ENCODE measurements around the gene WDR53. TPM values are rescaled to one million over a fixed set of nuclear protein-coding genes. Genes with fewer than 3 reads are reported as not detected.

The WDR53 gene
- total and polyA plus RNA-seq, 9 of the 15 experiments (the other 6 are each of a cell fraction or from before 2014, with no cell fraction given) = 13.0 to 34.5 (median 20.9) TPM

DNA sequence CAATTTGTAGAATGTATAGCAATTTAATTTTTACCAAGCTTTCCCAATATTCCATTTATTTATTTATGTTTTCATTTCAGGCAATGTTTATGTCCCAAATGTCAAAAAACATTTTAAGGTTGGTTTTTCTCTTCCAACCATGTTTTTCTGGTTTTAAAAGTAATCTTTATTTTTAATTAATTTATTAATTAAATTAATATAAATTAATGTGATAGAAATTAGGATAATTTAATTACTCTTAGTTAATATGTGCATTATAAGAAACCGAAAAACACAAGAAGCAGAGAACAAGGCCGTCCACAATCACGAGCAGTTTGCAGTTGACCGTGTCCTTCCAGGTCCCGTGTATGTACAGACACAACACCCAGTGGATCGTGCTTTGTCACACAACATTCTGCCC, 34.3 kb upstream of the WDR53 start:
- no peak for FAIRE-seq
- Histone ChIP-seq H3K36me3 (ENCODE audit: control insufficient read depth, insufficient read depth, low read length) (no peaks in the 10 kb centered on the region), H2AFZ (ENCODE audit: low read depth, low read length) (no peak overlapping the region), H3K4me3 (no peak overlapping the region), H3K27ac (ENCODE audit: extremely low read depth, low read depth, low read length) (no peak overlapping the region), H3K9ac (ENCODE audit: insufficient read depth in 1 of 2, low read depth in 2 of 2, low read length in 2 of 2) (no peak overlapping the region), H3K9me1 (ENCODE audit: control insufficient read depth, insufficient read depth, low read length) (no peaks in the 10 kb centered on the region), H3K9me3 (replicated peaks; ENCODE audit: control insufficient read depth, insufficient read depth, low read depth, low read length) (no peaks in the 10 kb centered on the region), H3K27me3 (ENCODE audit: control insufficient read depth in 2 of 2, insufficient read depth in 2 of 2, low read length in 2 of 2) (no peaks in the 10 kb centered on the region), H4K20me1 (replicated peaks; ENCODE audit: control insufficient read depth, insufficient read depth, low read length) (no peaks in the 10 kb centered on the region), H3K4me2 (ENCODE audit: insufficient read depth, low read length) (no peak overlapping the region), H3K79me2 (ENCODE audit: control insufficient read depth, insufficient read depth, low read length) (no peaks in the 10 kb centered on the region), H3K4me1 (replicated peaks in 1 of 2; ENCODE audit: control insufficient read depth in 2 of 2, insufficient read depth in 2 of 2, low read length in 2 of 2) (peaks cover 8 to 17% of the 10 kb centered on the region in 2 experiments; a peak in 4 of 5 replicates)
- no peak for DNase-seq (ENCODE audit: extremely low read depth in 1 of 4, low spot score in 3 of 4)
- TF ChIP-seq DIDO1 (tag; IDR thresholded peaks at IDR 0.05; ENCODE audit: low read depth) (no peak), ETS2 (tag; IDR thresholded peaks at IDR 0.05; ENCODE audit: borderline replicate concordance, poor library complexity, severe bottlenecking) (no peak), KAT2B (IDR thresholded peaks at IDR 0.05; ENCODE audit: low read depth, low read length) (no peak), ZFP36 (IDR thresholded peaks at IDR 0.05; ENCODE audit: low read depth, low read length, partially characterized antibody) (no peak), MTA3 (IDR thresholded peaks at IDR 0.05; ENCODE audit: borderline replicate concordance) (no peak), GABPA (tag; conservative IDR thresholded peaks at IDR 0.05; ENCODE audit: low read depth) (no peak), HOXB6 (CRISPR knock-in tag; IDR thresholded peaks at IDR 0.05; ENCODE audit: borderline replicate concordance) (no peak), RBM15 (IDR thresholded peaks at IDR 0.05; ENCODE audit: insufficient read depth, low read length) (no peak)
- TF ChIP-seq, protein P1, sequence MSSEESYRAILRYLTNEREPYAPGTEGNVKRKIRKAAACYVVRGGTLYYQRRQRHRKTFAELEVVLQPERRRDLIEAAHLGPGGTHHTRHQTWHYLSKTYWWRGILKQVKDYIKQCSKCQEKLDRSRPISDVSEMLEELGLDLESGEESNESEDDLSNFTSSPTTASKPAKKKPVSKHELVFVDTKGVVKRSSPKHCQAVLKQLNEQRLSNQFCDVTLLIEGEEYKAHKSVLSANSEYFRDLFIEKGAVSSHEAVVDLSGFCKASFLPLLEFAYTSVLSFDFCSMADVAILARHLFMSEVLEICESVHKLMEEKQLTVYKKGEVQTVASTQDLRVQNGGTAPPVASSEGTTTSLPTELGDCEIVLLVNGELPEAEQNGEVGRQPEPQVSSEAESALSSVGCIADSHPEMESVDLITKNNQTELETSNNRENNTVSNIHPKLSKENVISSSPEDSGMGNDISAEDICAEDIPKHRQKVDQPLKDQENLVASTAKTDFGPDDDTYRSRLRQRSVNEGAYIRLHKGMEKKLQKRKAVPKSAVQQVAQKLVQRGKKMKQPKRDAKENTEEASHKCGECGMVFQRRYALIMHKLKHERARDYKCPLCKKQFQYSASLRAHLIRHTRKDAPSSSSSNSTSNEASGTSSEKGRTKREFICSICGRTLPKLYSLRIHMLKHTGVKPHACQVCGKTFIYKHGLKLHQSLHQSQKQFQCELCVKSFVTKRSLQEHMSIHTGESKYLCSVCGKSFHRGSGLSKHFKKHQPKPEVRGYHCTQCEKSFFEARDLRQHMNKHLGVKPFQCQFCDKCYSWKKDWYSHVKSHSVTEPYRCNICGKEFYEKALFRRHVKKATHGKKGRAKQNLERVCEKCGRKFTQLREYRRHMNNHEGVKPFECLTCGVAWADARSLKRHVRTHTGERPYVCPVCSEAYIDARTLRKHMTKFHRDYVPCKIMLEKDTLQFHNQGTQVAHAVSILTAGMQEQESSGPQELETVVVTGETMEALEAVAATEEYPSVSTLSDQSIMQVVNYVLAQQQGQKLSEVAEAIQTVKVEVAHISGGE (CRISPR knock-in tag; IDR thresholded peaks at IDR 0.05) = no peak
- TF ChIP-seq, protein P2, sequence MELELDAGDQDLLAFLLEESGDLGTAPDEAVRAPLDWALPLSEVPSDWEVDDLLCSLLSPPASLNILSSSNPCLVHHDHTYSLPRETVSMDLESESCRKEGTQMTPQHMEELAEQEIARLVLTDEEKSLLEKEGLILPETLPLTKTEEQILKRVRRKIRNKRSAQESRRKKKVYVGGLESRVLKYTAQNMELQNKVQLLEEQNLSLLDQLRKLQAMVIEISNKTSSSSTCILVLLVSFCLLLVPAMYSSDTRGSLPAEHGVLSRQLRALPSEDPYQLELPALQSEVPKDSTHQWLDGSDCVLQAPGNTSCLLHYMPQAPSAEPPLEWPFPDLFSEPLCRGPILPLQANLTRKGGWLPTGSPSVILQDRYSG (tag; conservative IDR thresholded peaks at IDR 0.05; ENCODE audit: low read depth) = no peak
- TF ChIP-seq, protein P3, sequence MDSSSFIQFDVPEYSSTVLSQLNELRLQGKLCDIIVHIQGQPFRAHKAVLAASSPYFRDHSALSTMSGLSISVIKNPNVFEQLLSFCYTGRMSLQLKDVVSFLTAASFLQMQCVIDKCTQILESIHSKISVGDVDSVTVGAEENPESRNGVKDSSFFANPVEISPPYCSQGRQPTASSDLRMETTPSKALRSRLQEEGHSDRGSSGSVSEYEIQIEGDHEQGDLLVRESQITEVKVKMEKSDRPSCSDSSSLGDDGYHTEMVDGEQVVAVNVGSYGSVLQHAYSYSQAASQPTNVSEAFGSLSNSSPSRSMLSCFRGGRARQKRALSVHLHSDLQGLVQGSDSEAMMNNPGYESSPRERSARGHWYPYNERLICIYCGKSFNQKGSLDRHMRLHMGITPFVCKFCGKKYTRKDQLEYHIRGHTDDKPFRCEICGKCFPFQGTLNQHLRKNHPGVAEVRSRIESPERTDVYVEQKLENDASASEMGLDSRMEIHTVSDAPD (CRISPR knock-in tag; IDR thresholded peaks at IDR 0.05) = no peak
- no peak for ATAC-seq
- in situ Hi-C loops (cut with MboI) (loop anchor here (10.0 kb wide), 1 partner anchor 372 kb away; no protein-coding TSS in a partner anchor), intact Hi-C loops (cut with micrococcal nuclease) (no loop called here)
- POLR2A ChIA-PET = no interaction called here
- BruUV-seq (replicated peaks) = no TSS peak
- CTCF ChIA-PET (ENCODE audit: low intra/inter-chr PET ratio) = no interaction called here
- WGBS (ENCODE audit: insufficient coverage, low coverage, missing lambda C conversion rate) = 67% methylated on average over 6 of the region's 6 CpGs
